ENCODE data around the gene KCTD5.

Gene KCTD5

DNA sequence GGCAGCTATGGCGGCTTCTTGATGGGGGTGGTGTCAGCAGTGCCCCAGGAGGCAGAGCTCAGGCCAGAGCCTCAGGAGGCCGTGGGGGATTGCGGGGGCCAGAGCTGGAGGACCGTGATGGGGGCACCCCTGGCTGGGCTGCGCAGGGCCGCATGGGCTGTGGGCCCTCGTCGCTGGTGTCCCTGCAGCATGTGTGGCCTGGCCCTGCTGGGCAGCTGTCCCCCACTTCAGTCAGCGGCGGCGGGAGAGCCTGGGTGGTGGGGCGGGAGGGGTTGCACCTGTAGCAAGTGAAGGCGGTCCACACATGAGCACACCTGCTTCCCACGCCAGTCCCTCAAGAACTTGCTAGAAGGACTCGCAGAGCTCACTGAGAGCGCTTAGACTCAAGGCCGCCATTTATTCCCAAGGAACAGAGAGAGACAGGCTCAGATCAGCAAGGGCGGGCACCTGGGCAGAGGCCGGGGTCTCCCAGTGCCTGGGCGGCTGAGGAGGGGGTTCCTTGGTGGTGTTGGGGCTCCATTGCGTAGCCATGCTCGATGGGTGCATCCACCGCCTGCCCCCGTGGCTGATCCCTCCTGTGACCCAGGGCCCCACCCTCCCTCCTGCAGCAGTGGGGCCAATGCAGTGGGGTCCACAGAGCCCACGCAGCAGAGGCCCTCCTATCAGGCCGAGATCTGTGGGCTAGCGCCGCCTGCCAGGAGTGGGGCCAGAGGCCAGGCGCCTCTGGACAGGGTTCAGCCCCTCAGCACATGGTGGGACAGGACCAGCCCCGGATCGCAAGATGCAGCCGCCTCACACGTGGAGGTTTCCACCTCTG lies 22.1 kb downstream of the KCTD5 start:
- H3K4me3 ChIP-seq (ENCODE audit: low read depth, low read length) = no peak overlapping the region
- DNase-seq (ENCODE audit: low read depth) = no peak
- TF ChIP-seq, protein P1, sequence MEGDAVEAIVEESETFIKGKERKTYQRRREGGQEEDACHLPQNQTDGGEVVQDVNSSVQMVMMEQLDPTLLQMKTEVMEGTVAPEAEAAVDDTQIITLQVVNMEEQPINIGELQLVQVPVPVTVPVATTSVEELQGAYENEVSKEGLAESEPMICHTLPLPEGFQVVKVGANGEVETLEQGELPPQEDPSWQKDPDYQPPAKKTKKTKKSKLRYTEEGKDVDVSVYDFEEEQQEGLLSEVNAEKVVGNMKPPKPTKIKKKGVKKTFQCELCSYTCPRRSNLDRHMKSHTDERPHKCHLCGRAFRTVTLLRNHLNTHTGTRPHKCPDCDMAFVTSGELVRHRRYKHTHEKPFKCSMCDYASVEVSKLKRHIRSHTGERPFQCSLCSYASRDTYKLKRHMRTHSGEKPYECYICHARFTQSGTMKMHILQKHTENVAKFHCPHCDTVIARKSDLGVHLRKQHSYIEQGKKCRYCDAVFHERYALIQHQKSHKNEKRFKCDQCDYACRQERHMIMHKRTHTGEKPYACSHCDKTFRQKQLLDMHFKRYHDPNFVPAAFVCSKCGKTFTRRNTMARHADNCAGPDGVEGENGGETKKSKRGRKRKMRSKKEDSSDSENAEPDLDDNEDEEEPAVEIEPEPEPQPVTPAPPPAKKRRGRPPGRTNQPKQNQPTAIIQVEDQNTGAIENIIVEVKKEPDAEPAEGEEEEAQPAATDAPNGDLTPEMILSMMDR (IDR thresholded peaks at IDR 0.05; ENCODE audit: control insufficient read depth, extremely low read depth, insufficient read depth) = no peak

DNA sequence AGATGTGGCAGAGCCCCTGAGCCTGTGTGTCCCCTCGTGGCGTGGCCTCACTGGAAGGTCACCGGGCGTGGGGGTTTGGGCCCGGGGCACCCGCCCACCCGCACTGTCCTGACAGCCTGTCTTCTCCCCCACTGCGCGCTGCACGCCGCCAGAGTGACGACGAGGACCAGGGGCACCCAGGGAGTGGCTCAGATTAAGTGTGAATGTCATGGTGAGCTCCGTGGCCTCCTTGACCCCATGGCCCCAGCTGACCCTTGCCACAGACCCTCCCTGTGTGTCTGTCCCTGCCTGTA lies 22.6 kb downstream of the KCTD5 start:
- no peak overlapping the region for H3K4me3 ChIP-seq (ENCODE audit: low read depth, low read length)
- DNase-seq (ENCODE audit: low read depth) = no peak
- TF ChIP-seq, protein P1 (IDR thresholded peaks at IDR 0.05; ENCODE audit: control insufficient read depth, extremely low read depth, insufficient read depth) = no peak

DNA sequence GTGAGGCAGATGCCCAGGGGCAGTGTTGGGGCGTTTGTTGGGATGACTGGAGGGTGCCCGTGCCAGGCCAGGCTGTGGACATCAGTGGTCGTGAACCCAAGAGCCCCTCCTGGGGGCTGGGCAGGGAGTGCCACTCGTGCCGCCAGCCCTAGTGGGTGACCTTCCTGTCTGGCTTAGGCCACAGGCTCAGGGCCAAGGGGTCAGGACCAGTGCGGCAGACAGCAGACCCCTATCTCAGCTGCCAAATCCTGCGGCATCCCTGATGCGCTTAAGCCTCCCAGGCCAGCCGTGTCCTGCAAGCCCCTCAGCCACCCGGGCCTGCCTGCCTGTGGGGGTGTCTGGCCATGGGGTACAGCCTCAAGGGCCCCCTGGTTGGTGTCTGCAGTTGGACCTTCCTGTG lies 23.0 kb downstream of the KCTD5 start:
- TF ChIP-seq, protein P1 (IDR thresholded peaks at IDR 0.05; ENCODE audit: control insufficient read depth, extremely low read depth, insufficient read depth) = no peak
- no peak overlapping the region for H3K4me3 ChIP-seq (ENCODE audit: low read depth, low read length)

DNA sequence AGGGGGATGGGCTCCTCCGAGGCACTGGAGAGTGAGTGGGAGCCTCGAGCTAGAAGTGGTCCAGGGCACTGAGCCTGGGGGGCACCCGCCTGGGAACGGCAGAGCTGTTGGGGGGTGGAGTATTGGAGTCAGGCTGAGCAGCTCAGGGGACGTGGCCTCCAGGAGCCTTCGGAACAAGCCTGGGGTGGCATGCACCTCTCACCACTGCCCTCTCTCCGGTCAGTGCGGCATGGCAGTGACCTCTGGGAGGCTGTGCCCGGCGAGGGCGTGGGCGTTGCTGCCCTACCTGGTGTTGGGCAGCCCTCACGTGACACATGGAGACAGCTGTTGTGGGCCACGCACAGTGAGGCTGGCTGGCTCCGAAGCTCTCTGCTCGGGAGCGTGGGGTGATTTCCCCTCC lies 23.8 kb downstream of the KCTD5 start:
- DNase-seq (ENCODE audit: low read depth) = no peak
- H3K4me3 ChIP-seq (ENCODE audit: low read depth, low read length) = no peak overlapping the region
- TF ChIP-seq, protein P1 (IDR thresholded peaks at IDR 0.05; ENCODE audit: control insufficient read depth, extremely low read depth, insufficient read depth) = no peak

More for the DNA sequence above, 23.0 kb downstream of the KCTD5 start:
- no peak for DNase-seq (ENCODE audit: low read depth)

DNA sequence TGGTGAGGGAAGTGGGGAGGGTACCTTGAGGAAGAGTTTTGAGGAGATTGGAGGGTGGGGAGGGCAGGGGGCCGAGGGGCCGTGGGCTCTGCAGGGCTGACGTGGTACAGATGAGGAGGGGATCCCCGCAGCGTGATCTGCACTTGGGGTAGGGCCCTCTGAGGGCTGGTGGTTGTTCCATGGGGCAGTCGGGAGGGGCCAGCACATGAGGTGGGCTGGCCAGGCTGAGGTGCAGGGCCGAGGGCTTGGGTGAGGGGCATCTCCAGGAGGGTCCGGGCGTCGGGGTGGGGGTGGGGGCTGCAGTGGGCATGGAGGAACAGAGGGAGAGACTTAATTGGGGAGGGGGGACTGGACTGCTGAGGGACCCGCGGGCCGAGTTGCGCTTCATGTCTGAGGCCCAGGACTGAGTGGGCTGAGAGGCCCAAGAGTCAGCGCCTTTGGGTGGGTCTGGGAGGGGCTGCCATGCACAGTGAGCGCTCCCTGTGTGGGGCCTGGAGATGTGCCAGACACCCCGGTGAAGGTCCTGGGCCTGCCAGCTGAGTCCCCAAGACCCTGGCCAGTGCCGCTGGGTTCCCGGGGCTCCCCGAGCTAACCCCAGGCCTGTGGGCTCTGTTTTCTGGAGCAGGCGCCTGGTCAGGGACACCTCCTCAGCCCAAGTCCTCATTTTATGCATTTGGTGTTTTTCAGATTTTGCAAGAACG lies 24.4 kb downstream of the KCTD5 start:
- no peak overlapping the region for H3K4me3 ChIP-seq (ENCODE audit: low read depth, low read length)
- DNase-seq (ENCODE audit: low read depth) = no peak
- TF ChIP-seq, protein P1 (IDR thresholded peaks at IDR 0.05; ENCODE audit: control insufficient read depth, extremely low read depth, insufficient read depth) = no peak

DNA sequence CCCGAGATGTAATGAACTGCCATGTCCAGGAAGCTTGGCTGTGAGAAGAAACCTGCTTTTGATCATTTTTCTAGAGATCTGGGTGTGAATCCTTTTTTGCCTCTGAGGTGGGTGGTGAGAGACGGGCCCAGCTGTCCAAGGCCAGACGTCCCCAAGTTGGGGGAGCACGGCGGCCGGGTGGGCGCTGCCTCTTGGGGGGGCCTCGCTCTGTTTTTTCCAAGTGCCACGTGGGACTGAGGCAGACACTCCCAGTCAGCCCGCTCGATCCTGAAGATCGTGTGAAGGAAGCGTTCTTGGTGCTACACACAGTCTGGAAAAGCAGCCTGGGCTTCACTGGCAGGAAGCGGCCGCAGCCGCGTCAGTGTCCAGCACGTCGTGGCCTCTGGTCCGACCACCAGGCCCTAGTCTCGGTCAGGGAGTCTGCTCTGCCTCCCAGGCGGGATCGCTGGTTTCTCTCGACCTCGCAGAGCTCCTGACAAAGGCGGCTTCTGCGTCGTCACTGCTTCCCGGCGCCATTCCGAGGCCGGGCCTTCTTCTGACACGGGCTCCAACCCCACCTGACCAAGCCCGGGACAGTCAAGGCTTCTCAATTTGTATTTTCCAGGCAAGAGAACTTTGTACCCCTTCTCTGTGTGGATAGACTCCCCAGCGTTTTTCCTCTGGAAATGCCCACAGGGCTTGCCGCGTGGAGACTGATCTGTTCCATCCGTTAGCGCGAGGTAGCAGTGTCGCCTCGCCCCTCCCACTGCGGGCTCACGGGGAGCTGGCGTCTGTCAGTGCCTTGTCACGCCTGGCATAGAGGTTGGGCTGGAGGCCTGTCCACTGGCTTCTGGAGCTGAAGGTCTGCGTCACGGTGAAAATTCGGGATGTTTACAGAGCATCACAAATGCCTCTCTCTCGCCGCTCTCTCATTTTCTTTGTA lies 25.3 kb downstream of the KCTD5 start:
- H3K4me3 ChIP-seq (ENCODE audit: low read depth, low read length) = no peak overlapping the region
- DNase-seq (ENCODE audit: low read depth) = no peak
- TF ChIP-seq, protein P1 (IDR thresholded peaks at IDR 0.05; ENCODE audit: control insufficient read depth, extremely low read depth, insufficient read depth) = no peak

Data from LNCaP clone FGC (cell line).